ENCODE data around the gene UQCRC1.
"Not testable (repeated sequence)": the region's sequence is repeated elsewhere in the genome, so short reads cannot be mapped to it uniquely, and the experiment has no call there.

The UQCRC1 gene

DNA sequence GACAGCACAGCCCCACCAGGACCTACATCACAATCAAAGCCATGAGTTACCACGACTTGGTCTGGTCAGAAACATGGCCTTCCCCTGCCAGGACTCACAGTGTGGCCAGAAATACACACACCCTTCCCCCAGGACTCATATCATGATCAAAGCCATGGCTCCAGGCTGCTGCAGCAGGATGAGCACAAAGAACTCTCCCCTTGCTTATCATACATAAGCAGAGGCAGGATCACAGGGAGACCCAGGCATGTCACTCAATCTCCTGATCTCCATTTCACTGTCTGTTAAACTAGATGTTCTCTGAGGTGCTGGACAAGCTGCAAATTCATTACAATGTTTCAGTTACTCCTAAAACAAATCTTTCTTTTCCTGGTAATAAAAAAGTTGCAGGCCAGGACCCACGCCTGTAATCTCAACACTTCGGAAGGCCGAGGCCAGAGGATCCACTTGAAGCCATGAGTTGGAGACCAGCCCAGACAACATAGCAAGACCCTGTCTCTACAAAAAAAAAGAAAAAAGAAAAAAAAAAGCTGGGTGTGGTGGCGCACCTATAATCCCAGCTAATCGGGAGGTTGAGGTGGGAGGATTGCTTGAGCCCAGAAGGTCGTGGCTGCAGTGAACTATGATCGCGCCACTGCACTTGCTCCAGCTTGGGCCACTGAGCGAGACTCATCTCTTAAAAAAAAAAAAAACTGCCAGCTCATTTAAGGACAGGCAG, 54.1 kb downstream of the UQCRC1 start:
- DNase-seq (ENCODE audit: low spot score): no peak

DNA sequence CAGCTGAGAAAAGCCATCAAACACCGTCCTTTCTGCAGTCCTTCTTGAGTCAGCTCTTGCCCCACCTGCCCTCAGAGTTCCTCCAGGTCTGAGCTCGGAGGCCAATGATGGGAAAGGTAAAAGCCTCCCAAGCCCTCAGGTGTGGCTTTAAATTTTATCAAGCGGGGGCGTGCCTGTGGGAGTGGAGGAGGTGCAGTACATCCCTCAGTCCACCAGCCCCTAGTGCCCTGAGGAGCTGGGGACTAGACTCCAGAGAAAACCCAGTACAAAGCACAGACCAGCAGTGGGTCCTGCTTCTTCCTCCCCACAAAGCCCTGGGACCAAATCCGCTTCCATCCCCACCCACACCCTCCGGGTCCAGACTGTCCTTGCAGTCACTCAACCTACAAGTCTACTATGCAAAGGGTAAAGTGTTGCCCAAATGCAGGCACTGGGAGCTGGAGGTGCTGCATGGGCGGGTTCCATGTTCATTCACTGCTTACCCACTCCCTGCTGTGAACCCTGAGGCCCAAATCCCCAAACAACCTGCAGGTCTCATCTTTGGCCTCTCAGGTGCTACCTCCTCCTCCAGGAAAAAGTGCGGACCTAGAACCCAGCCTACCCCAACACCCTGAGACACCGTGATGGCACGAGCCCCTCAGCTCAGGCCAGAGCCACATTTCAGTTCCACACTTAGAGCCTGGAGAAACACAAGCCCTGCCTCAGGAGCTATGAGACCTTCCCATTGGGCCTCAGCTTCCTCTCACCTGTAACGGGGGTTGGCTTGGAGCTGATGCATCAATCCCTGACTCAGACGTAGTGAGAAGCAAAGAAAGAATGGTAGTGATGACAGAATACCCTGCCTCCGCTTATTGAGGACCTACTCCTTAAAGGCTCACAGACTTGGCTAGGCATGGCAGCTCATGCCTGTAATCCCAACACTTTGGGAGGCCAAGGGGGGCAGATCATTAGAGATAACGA, 55.3 kb downstream of the UQCRC1 start:
- DNase-seq (ENCODE audit: low spot score): no peak

DNA sequence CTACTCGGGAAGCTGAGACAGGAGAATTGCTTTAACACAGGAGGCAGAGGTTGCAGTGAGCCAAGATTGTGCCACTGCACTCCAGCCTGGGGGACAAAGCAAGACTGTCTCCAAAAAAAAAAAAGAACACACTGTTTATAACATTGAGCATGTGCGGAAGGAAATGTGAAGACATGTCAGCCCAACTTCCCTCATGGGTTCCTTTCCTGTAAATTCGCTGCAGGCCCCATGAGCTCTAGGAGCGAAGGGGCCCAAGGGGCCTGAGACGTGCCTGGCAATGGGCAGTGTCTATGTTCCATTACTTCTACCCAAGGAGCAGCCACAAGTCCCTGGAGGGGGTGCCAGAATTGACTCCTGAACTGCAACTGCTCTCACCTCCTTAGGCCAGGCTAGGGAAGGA, 56.1 kb downstream of the UQCRC1 start:
- no peak for DNase-seq (ENCODE audit: low spot score)

DNA sequence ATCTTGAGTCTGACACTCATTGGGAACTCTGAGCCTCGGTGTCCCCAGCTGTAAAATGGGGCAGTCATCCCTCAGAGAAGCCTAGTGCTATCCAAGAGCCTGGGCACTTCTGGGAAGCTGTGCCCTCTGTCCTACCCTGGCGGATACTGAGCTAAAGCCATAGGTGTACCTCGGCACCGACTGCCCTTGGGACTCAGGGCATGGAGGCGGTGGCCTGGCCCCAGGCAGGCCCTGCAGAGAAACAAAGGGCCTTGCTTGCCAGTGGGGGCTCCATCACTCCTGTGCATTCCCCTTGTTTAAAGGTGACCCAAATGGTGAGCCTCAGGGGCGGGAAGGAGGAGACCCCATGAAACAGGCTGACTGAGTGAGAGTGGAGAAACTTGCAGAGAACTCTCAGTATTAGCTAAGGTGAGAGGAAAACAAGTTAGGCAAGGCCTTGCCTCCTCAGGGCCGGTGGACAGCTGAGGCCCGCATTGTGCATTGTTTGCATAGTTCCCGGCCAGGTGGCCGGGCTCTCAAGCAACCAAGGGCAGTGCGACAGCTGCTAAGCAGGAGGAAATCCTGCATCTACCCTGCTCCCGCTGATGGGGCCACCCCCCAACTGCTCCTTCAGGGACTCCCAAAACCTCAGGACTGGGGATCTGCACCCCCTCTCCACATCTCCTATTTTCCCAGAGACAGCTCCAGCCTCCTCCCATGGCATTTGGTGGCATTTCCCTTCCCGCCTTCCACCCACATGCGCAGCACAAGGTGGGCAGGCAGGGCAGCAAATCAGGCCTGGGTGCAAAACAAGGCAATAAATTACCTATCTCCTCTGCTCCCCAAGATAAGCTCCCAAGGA, 57.1 kb downstream of the UQCRC1 start:
- no peak for DNase-seq (ENCODE audit: low spot score)

DNA sequence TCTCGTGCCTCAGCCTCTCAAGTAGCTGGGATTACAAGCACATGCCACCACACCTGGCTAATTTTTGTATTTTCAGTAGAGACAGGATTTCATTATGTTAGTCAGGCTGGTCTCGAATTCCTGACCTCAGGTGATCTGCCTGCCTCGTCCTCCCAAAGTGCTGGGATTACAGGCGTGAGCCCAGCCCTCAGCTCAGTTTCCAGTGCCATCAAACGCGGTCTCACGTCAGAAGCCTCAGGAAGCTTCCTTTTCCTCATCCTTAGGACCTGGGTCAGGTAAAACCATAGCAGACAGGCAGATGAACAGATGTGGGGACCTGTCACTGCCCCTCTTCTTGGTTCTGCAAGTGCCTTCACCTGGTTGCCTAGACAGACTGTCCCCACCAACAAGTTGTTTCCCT, 57.8 kb downstream of the UQCRC1 start:
- not testable (repeated sequence) for DNase-seq (ENCODE audit: low spot score)

All from iPS-NIHi11 (cell line).